NCI-H187 treated with DMSO at 0.1 percent for 48 hours (cell line): Measurements from ENCODE around the gene BCL2L11.

ENCODE experiments used
- DNase-seq: peaks from one replicate; lab custom pipeline; 2025; lab: John Stamatoyannopoulos, UW

BCL2L11 gene

GRCh38 chr2:111168528-111169239 lies 48.0 kb downstream of the BCL2L11 start:
- DNase-seq: no peak

GRCh38 chr2:111169268-111169667 lies 48.6 kb downstream of the BCL2L11 start:
- no peak for DNase-seq

GRCh38 chr2:111169924-111170323 lies 49.2 kb downstream of the BCL2L11 start:
- DNase-seq: no peak

GRCh38 chr2:111171337-111171930 lies 50.7 kb downstream of the BCL2L11 start:
- no peak for DNase-seq

GRCh38 chr2:111172666-111173065 lies 52.0 kb downstream of the BCL2L11 start:
- DNase-seq: no peak

GRCh38 chr2:111173338-111173737 lies 52.6 kb downstream of the BCL2L11 start:
- no peak for DNase-seq

- DNase-seq: no peak
Measured at GRCh38 chr2:111173856-111174255, 53.1 kb downstream of the BCL2L11 start.

GRCh38 chr2:111175615-111176014 lies 54.9 kb downstream of the BCL2L11 start:
- no peak for DNase-seq

GRCh38 chr2:111176388-111176787 lies 55.7 kb downstream of the BCL2L11 start:
- no peak for DNase-seq

GRCh38 chr2:111176867-111177266 lies 56.2 kb downstream of the BCL2L11 start:
- no peak for DNase-seq

GRCh38 chr2:111178296-111178695 lies 57.6 kb downstream of the BCL2L11 start:
- DNase-seq: no peak

- no peak for DNase-seq
Measured at GRCh38 chr2:111178730-111179405, 58.2 kb downstream of the BCL2L11 start.

GRCh38 chr2:111182121-111182520 lies 61.4 kb downstream of the BCL2L11 start:
- DNase-seq: no peak

- no peak for DNase-seq
Measured at GRCh38 chr2:111182740-111183139, 62.0 kb downstream of the BCL2L11 start.

GRCh38 chr2:111184725-111185310 lies 64.1 kb downstream of the BCL2L11 start:
- no peak for DNase-seq

GRCh38 chr2:111185361-111186022 lies 64.8 kb downstream of the BCL2L11 start:
- DNase-seq: no peak

- DNase-seq: no peak
Measured at GRCh38 chr2:111186121-111186715, 65.5 kb downstream of the BCL2L11 start.

- DNase-seq: no peak
Measured at GRCh38 chr2:111186933-111187332, 66.2 kb downstream of the BCL2L11 start.

- DNase-seq: no peak
Measured at GRCh38 chr2:111188681-111189080, 68.0 kb downstream of the BCL2L11 start.

- DNase-seq: no peak
Measured at GRCh38 chr2:111189106-111189505, 68.4 kb downstream of the BCL2L11 start.

- no peak for DNase-seq
Measured at GRCh38 chr2:111190816-111191540, 70.3 kb downstream of the BCL2L11 start.
